HFF-Myc (cell line): Measurements from ENCODE around the gene RING1.
A peak's percentile ranks its signal among the peaks of the same experiment; 100 is the strongest.

ENCODE experiments used
- DNase-seq: peaks from one replicate; pipeline ENCODE4 v3.0.0-alpha.2; 2011; ENCODE audit warnings: low read depth; ENCODE audit errors: extremely low read depth
- H3K4me3 ChIP-seq: replicated peaks from 2 replicates; pipeline ENCODE4 v1.5.1; 2011; ENCODE audit warnings: low read depth, mild to moderate bottlenecking, control low read depth, low read length
- TF ChIP-seq, protein P1 (sequence below): IDR thresholded peaks from 2 replicates; pipeline ENCODE4 v1.5.1; 2012; ENCODE audit warnings: mild to moderate bottlenecking, low read depth, low read length, control low read depth; ENCODE audit errors: missing control alignments

RING1 gene

DNA sequence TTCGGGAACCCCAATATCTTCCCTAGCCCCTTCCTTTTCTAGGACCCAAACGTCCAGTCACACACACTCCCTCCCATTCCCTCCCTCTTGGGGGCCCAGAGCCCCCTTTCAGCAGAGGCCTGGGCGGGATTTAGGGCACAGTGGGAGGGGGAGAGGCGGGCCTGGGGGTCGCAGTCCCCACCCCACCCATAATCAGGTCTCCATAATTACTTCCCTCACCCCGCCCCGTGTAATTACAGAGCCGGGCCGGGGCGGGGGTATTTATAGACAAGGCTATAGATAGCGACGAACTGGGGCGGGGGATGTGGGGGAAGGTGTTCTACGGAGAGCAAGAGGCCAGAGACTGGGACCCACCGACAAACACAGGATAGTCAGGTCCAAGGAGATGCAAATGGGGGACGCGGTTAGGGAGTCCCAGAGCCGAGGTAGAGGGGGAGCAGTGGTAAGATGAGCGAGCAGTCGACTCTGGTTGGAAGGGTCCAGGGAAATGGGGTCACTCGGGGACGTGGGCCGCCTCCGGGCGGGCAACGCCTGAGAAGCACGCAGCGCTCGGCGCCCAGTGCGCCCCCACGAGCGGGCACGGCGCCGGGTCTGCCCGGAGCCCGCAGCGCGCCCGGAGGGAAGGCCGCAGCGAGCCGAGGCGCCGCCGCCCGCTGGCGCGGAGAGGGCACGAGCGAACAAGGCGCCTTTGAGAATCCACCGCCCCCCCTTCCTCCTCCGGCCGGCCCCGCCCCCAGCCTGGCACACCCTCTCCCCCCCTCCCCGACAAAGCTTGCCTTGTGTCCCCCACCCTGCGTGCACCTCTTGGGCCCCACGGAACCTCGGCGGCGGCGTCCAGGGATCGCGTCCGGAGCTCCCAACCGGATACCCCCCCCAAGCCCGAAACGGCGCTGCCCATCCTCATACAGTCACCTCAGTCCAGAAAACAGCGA is 15.4 kb upstream of the RING1 start:
- TF ChIP-seq, protein P1, sequence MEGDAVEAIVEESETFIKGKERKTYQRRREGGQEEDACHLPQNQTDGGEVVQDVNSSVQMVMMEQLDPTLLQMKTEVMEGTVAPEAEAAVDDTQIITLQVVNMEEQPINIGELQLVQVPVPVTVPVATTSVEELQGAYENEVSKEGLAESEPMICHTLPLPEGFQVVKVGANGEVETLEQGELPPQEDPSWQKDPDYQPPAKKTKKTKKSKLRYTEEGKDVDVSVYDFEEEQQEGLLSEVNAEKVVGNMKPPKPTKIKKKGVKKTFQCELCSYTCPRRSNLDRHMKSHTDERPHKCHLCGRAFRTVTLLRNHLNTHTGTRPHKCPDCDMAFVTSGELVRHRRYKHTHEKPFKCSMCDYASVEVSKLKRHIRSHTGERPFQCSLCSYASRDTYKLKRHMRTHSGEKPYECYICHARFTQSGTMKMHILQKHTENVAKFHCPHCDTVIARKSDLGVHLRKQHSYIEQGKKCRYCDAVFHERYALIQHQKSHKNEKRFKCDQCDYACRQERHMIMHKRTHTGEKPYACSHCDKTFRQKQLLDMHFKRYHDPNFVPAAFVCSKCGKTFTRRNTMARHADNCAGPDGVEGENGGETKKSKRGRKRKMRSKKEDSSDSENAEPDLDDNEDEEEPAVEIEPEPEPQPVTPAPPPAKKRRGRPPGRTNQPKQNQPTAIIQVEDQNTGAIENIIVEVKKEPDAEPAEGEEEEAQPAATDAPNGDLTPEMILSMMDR = no peak
- DNase-seq = no peak
- 0 out of 2 replicates have a peak overlapping the region, but pooled peaks have one; percentile 15 for H3K4me3 ChIP-seq

DNA sequence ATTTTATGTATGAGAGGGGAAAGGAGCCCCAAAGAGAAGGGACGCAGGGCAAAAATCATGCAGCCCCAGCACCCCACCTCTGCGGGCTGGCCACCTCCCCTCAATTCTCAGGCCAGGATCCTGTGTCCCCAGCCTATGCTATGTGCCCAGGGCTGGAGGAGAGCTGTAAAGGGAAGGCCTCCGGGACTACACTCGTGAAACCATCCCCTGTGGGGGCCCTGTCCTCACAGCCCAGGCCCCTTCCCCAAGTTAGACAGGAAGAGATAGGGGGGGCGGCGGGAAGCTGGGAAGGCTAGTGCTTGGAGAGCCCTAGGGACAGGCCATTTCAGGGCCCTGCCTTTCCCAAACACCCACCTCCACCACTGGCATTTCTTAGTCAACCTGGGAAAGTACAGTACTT is 14.7 kb upstream of the RING1 start:
- no peak overlapping the region for H3K4me3 ChIP-seq
- TF ChIP-seq, protein P1 = no peak
- no peak for DNase-seq

DNA sequence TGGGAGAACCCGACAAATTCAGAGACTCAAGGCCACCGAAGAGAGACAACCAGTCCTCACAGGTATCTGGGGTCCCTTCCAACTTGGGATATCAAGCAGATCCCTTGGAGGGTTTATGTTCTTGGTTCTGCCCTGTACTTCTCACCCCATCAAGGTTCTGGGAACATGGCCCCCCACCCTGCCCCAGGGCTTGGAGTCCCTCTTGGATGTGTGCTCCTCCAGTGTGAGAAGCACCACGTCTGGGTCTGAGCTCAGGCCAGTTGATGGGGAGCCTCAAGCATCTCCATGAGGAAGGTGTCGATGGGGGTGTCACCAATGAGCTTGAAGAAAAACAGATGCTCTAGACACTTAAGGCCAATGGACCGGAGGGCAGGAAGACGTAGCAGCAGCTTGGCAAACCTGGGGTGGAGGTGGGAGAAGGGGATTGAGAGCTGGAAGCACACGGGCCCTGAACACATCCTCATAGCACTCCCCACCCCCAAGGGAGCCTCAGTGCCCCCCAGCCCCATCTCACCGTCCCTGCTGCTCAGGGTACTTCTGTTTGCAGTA is 13.8 kb upstream of the RING1 start:
- H3K4me3 ChIP-seq = no peak overlapping the region
- no peak for DNase-seq
- TF ChIP-seq, protein P1 = no peak

DNA sequence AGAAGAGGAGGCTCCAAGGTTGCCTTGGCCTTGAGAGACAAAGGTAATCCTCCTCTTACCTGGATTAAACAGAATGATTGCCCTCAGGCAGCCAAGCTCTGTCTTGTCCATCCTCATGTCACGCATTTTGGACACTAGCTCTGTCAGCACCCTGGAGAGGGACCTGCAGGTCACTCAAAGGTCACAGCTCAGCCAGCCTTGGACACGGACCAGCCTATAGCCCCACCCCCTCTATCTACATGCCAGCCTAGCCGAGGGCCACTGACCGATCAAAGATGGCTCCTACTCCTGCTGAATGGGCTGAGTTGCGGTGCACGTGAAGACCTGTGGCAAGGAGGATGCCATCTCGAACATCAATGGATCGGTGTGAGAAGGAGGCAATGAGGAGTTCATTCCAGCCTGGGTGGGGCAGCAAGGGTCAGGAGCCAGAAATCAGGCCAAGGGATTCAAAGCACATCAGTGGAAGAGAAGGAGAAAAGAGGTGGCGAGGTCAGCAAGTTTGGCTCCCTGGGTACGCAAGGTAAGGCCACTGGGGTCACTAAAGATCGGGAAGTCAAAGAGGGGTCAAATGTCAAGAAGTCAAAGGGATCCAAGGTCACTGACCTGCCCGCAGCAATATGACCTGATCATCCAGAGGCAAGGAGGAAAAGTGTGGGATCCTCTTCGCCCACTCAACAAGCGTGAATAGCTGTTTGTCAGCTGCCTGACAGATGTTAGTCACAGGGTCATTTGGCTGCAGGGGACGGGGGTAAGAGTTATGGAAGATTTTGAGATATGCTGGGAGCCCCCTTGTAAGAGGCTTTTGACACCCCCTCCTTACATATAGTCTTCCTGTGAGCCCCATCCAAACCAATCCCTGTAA is 12.8 kb upstream of the RING1 start:
- TF ChIP-seq, protein P1 = no peak
- no peak for DNase-seq
- no peak overlapping the region for H3K4me3 ChIP-seq

DNA sequence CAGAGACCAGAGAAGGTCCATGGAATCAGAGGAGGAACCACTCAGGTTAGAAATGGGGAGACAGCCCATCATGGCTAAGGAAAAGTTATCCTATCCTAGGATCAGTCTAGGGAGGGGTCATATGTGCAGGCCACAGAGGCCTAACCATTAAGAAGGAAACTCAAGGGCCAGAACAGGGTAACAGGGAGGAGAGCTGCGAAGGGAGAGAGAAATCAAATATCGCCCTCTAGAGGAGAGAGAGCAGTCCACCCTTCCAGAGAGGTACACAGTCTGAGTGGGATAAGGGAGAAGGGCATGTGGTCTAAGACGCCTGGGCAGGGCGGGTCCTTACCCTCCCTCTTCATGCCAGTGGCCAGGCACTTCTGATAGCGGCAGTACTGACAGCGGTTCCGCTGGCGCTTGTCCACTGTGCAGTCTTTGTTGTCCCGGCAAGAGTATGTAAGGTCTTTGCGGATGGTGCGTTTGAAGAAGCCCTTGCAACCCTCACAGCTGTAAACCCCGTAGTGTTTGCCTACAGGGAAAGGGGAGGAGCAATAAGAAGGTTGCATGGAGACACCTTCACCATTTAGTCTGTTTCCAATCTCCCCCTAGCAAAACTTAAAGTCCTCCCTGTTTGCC is 10.8 kb upstream of the RING1 start:
- H3K4me3 ChIP-seq = no peak overlapping the region
- TF ChIP-seq, protein P1 = peak; percentile 76
- no peak for DNase-seq

DNA sequence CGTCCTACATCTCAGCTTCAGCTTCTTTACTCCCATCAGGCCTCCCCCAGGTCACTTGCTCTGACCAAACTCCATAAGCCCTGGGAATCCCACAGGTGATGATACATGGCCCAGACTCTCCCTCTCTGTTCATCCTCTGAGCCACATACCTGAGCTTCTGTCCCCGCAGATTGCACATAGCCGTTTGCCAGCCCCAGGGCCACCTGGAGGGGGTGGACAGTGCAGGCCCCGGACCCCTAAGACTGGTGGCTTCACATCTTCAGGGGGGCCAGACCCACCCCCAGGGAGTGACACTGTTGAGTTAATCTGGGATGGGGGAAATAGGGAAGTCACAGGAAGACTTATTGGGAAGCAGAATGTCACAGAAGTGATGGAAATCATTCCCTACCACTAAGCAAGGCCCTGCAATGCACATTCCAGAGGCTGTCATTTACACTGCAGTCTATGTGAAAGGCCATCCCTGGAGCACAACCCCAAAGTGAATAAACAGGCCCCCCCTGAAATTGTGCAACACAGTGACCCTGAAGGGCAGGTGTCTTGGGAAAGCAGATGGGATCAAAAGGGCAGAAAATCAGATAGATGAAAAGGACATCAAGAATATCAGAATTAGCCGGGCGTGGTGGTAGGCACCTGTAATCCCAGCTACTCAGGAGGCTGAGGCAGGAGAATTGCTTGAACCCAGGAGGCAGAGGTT is 10.0 kb upstream of the RING1 start:
- TF ChIP-seq, protein P1 = no peak
- H3K4me3 ChIP-seq = no peak overlapping the region
- DNase-seq = no peak
